Fibroblast of lung (primary cell): ENCODE results near the gene MAPKBP1. TPM values are rescaled to one million over a fixed set of nuclear protein-coding genes. Genes with fewer than 3 reads are reported as not detected.

Experiments
- DNase-seq, 2 donors: peaks; one replicate each; pipeline versions ENCODE4 v3.0.0 to v3.0.0-alpha.2; 2010; ENCODE audit warnings: low read depth in 2 of 2
- H2AFZ ChIP-seq: 2 replicates; pipeline ENCODE4 v1.5.1; 2012; ENCODE audit warnings: low read length, control low read depth, inconsistent platforms
- H3K27ac ChIP-seq: 2 replicates; pipeline ENCODE4 v1.5.1; 2011; ENCODE audit warnings: low read length, control low read depth; ENCODE audit not compliant: insufficient read depth
- H3K27me3 ChIP-seq: 2 replicates; pipeline ENCODE4 v1.5.1; 2011; ENCODE audit warnings: mild to moderate bottlenecking, low read length; ENCODE audit not compliant: control insufficient read depth, insufficient read depth
- H3K36me3 ChIP-seq: 2 replicates; pipeline ENCODE4 v1.5.1; 2011; ENCODE audit warnings: low read length; ENCODE audit not compliant: control insufficient read depth, insufficient read depth
- H3K4me1 ChIP-seq: 2 replicates; pipeline ENCODE4 v1.5.1; 2011; ENCODE audit warnings: low read length; ENCODE audit not compliant: control insufficient read depth, insufficient read depth; ENCODE audit errors: extremely low read depth
- H3K4me2 ChIP-seq: 2 replicates; pipeline ENCODE4 v1.5.1; 2011; ENCODE audit warnings: low read length, control low read depth; ENCODE audit not compliant: insufficient read depth; ENCODE audit errors: extremely low read depth
- H3K4me3 ChIP-seq, 4 experiments: fragments of 200-600 bp in 1 of 4; sonication (generic) in 1 of 4; replicated peaks in 1 of 4; 2 replicates each; pipeline ENCODE4 v1.5.1; 2011 to 2016; ENCODE audit warnings: low read length in 4 of 4, low read depth in 3 of 4, mild to moderate bottlenecking in 3 of 4, control low read depth in 2 of 4, inconsistent platforms in 1 of 4, mixed read lengths in 1 of 4; ENCODE audit not compliant: insufficient read depth in 1 of 4; ENCODE audit errors: control extremely low read depth in 1 of 4
- H3K79me2 ChIP-seq: 2 replicates; pipeline ENCODE4 v1.5.1; 2012; ENCODE audit warnings: mild to moderate bottlenecking, low read length, inconsistent platforms; ENCODE audit not compliant: control insufficient read depth, insufficient read depth
- H3K9ac ChIP-seq: 2 replicates; pipeline ENCODE4 v1.5.1; 2011; ENCODE audit warnings: mild to moderate bottlenecking, low read length, control low read depth; ENCODE audit not compliant: insufficient read depth
- H3K9me3 ChIP-seq: 2 replicates; pipeline ENCODE4 v1.5.1; 2012; ENCODE audit warnings: low read depth, low read length; ENCODE audit not compliant: control insufficient read depth, insufficient read depth
- H4K20me1 ChIP-seq: 2 replicates; pipeline ENCODE4 v1.5.1; 2011; ENCODE audit warnings: low read length; ENCODE audit not compliant: control insufficient read depth, insufficient read depth; ENCODE audit errors: extremely low read depth
- CTCF ChIP-seq, 2 donors: IDR thresholded peaks in 1 of 2; conservative IDR thresholded peaks in 1 of 2; 1 replicate in 1 of 2; 2 replicates in 1 of 2; pipeline ENCODE4 v1.5.1; 2011 to 2012; ENCODE audit warnings: low read length in 2 of 2, control low read depth in 1 of 2, inconsistent platforms in 1 of 2, low read depth in 1 of 2, mild to moderate bottlenecking in 1 of 2
- EZH2 ChIP-seq: IDR thresholded peaks from 2 replicates; pipeline ENCODE4 v1.5.1; 2012; ENCODE audit warnings: low read length, control low read depth, mild to moderate bottlenecking; ENCODE audit errors: missing control alignments
- polyA plus RNA-seq, 2 donors: library from polyadenylated mRNA; depleted of rRNA in 1 of 2; stranded (reverse) in 1 of 2; unstranded in 1 of 2; fragments of >200 nt; gene quantifications; 2 replicates each; pipeline ENCODE4 v1.2.1, GENCODE V29; 2011 to 2012; ENCODE audit warnings: missing spikeins in 1 of 2
- total RNA-seq: library from RNA; depleted of rRNA; stranded (reverse); fragments of >200 nt; gene quantifications from 2 replicates; pipeline ENCODE4 v1.2.1, GENCODE V29; 2014

MAPKBP1 gene
- total and polyA plus RNA-seq, 2 donors (not counting 1 experiment from before 2014, with no cell fraction given): 2.8 to 20.8 TPM

GRCh38 chr15:41730543-41730942, 43.7 kb upstream of the MAPKBP1 start:
- no peak for TF ChIP-seq EZH2
- no peak for TF ChIP-seq CTCF (conservative IDR thresholded peaks at IDR 0.05 in 1 of 2, IDR thresholded peaks at IDR 0.05 in 1 of 2; ENCODE audit: low read depth in 1 of 2, low read length in 2 of 2)
- no peaks in the 10 kb centered on the region for H3K9me3 ChIP-seq
- H3K4me2 ChIP-seq: no peak overlapping the region
- no peaks in the 10 kb centered on the region for H3K36me3 ChIP-seq
- DNase-seq: no peak
- no peaks in the 10 kb centered on the region for H3K27me3 ChIP-seq
- H3K4me3 ChIP-seq: no peak overlapping the region
- H3K79me2 ChIP-seq: no peaks in the 10 kb centered on the region
- no peaks in the 10 kb centered on the region for H3K4me1 ChIP-seq
- no peak overlapping the region for H3K9ac ChIP-seq
- no peak overlapping the region for H3K27ac ChIP-seq
- no peak overlapping the region for H2AFZ ChIP-seq
- no peaks in the 10 kb centered on the region for H4K20me1 ChIP-seq

GRCh38 chr15:41732483-41732882, 41.8 kb upstream of the MAPKBP1 start:
- no peak for TF ChIP-seq EZH2
- no peak for TF ChIP-seq CTCF (conservative IDR thresholded peaks at IDR 0.05 in 1 of 2, IDR thresholded peaks at IDR 0.05 in 1 of 2; ENCODE audit: low read depth in 1 of 2, low read length in 2 of 2)
- no peaks in the 10 kb centered on the region for H4K20me1 ChIP-seq
- H2AFZ ChIP-seq: no peak overlapping the region
- no peaks in the 10 kb centered on the region for H3K36me3 ChIP-seq
- H3K9me3 ChIP-seq: no peaks in the 10 kb centered on the region
- no peak overlapping the region for H3K4me2 ChIP-seq
- H3K27ac ChIP-seq: no peak overlapping the region
- no peaks in the 10 kb centered on the region for H3K79me2 ChIP-seq
- no peaks in the 10 kb centered on the region for H3K4me1 ChIP-seq
- no peak overlapping the region for H3K9ac ChIP-seq
- no peaks in the 10 kb centered on the region for H3K27me3 ChIP-seq
- H3K4me3 ChIP-seq: no peak overlapping the region
- no peak for DNase-seq

- Histone ChIP-seq H3K27me3 (no peaks in the 10 kb centered on the region), H3K9ac (no peak overlapping the region), H2AFZ (no peak overlapping the region), H3K79me2 (no peaks in the 10 kb centered on the region), H3K9me3 (no peaks in the 10 kb centered on the region), H3K27ac (no peak overlapping the region), H3K4me3 (no peak overlapping the region), H4K20me1 (no peaks in the 10 kb centered on the region), H3K36me3 (no peaks in the 10 kb centered on the region), H3K4me2 (no peak overlapping the region), H3K4me1 (no peaks in the 10 kb centered on the region)
- TF ChIP-seq CTCF (conservative IDR thresholded peaks at IDR 0.05 in 1 of 2, IDR thresholded peaks at IDR 0.05 in 1 of 2; ENCODE audit: low read depth in 1 of 2, low read length in 2 of 2) (no peak), EZH2 (no peak)
- DNase-seq: peak in 1 of 2 donors; percentile 37
These were observed 40.2 kb upstream of the MAPKBP1 start for GRCh38 chr15:41734079-41734478.
